ENCODE measurements around the gene LHX8. TPM values are rescaled to one million over a fixed set of nuclear protein-coding genes. Genes with fewer than 3 reads are reported as not detected.

The LHX8 gene
- total RNA-seq, 1 experiment from 2014 or later = not detected

DNA sequence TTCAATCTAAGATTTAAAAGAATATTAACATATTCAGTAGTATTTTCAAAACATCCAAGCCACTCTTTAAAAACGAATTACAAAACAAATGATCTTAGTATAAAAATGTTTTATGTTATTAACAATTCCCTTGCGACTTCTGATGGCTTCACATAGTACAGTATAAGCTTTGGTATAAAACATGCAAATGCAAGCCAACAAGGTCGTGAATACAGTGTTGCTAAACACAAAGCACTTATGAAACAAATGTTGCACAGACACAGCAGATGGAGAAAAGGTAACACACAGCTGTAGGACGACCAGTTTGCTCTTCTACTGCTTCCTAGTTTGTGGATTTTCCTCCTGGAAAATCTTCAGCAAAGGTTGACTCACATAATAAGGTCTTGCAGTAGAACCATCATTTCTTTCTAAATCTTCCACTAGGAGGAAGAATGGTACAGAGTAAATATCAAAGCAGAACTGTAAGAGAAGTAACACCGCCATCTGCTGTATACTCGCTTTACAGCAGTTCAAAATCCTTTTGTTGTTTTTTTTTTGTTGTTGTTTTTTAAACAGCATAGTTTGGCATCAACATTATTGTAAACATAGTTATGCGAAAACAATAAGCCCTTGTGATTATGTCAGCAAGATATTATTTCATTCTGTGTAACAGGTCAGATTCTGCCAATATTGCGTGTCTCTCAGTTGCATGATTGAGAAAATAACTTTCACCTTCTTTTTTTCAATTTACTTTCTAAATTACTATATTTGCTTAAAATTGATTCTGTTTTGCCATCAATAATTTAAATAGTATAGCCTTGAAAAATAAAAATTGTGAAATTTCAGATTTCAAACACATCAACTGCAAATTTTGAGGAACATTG lies 69.5 kb downstream of the LHX8 start:
- Histone ChIP-seq H3K27ac (ENCODE audit: low read length) (no peak overlapping the region), H3K27me3 (ENCODE audit: control insufficient read depth, insufficient read depth, low read length) (no peaks in the 10 kb centered on the region), H3K4me3 (ENCODE audit: low read depth in 2 of 2, low read length in 2 of 2) (no peak overlapping the region), H3K9me3 (ENCODE audit: control insufficient read depth, insufficient read depth, low read depth, low read length) (no peaks in the 10 kb centered on the region), H3K36me3 (ENCODE audit: control insufficient read depth, insufficient read depth, low read length) (no peaks in the 10 kb centered on the region), H3K4me1 (ENCODE audit: control insufficient read depth, insufficient read depth, low read length) (no peaks in the 10 kb centered on the region)
- BruUV-seq (replicated peaks) = no TSS peak
- intact Hi-C loops (cut with micrococcal nuclease; ENCODE audit: unreplicated experiment) (loop anchor here (1.0 kb wide), 1 partner anchor 431 kb away; no protein-coding TSS in a partner anchor), in situ Hi-C loops (cut with HindIII; ENCODE audit: low pct_unique_long_range_greater_than_20kb, low sequenced_read_pairs) (no loop called here)
- DNase-seq (ENCODE audit: low read depth, low spot score) (peak; percentile 62), ATAC-seq (peak; percentile 83; the same call in 1 of the 2 replicates)
- ChIA-PET POLR2A (no interaction called here), CTCF (interaction anchor here (0.7 to 4.7 kb wide), 2 partner anchors 8 to 432 kb away, joined by 3 to 14 read pairs; no protein-coding TSS in a partner anchor)
- TF ChIP-seq, protein P1, sequence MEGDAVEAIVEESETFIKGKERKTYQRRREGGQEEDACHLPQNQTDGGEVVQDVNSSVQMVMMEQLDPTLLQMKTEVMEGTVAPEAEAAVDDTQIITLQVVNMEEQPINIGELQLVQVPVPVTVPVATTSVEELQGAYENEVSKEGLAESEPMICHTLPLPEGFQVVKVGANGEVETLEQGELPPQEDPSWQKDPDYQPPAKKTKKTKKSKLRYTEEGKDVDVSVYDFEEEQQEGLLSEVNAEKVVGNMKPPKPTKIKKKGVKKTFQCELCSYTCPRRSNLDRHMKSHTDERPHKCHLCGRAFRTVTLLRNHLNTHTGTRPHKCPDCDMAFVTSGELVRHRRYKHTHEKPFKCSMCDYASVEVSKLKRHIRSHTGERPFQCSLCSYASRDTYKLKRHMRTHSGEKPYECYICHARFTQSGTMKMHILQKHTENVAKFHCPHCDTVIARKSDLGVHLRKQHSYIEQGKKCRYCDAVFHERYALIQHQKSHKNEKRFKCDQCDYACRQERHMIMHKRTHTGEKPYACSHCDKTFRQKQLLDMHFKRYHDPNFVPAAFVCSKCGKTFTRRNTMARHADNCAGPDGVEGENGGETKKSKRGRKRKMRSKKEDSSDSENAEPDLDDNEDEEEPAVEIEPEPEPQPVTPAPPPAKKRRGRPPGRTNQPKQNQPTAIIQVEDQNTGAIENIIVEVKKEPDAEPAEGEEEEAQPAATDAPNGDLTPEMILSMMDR (IDR thresholded peaks at IDR 0.05) = peak; percentile 77; the same call in 1 of the 2 replicates
- TF ChIP-seq, protein P2, sequence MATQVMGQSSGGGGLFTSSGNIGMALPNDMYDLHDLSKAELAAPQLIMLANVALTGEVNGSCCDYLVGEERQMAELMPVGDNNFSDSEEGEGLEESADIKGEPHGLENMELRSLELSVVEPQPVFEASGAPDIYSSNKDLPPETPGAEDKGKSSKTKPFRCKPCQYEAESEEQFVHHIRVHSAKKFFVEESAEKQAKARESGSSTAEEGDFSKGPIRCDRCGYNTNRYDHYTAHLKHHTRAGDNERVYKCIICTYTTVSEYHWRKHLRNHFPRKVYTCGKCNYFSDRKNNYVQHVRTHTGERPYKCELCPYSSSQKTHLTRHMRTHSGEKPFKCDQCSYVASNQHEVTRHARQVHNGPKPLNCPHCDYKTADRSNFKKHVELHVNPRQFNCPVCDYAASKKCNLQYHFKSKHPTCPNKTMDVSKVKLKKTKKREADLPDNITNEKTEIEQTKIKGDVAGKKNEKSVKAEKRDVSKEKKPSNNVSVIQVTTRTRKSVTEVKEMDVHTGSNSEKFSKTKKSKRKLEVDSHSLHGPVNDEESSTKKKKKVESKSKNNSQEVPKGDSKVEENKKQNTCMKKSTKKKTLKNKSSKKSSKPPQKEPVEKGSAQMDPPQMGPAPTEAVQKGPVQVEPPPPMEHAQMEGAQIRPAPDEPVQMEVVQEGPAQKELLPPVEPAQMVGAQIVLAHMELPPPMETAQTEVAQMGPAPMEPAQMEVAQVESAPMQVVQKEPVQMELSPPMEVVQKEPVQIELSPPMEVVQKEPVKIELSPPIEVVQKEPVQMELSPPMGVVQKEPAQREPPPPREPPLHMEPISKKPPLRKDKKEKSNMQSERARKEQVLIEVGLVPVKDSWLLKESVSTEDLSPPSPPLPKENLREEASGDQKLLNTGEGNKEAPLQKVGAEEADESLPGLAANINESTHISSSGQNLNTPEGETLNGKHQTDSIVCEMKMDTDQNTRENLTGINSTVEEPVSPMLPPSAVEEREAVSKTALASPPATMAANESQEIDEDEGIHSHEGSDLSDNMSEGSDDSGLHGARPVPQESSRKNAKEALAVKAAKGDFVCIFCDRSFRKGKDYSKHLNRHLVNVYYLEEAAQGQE (IDR thresholded peaks at IDR 0.05; ENCODE audit: insufficient read depth in 1 of 2, low read depth in 2 of 2, low read length in 1 of 2) = no peak

DNA sequence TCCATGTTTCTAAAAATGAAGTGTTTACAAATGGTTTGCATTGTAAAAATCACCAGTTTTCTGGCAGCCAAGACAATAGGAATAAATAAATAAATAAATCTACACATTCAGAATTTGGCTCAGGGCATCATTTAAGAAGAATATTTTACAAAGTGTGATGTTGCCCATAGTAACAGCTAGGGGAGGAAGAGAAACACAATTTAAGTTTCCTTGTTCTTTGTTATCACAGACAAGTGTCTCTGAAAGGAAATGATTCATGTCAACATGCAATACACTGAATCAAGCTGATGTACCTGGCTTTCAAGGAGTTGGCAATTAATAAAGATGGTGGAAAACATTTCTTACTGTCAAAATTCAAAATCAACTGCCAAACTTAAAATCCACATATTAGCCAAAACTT lies 74.7 kb downstream of the LHX8 start:
- ATAC-seq = no peak
- H3K27ac ChIP-seq (ENCODE audit: low read length) = no peak overlapping the region
- H3K9me3 ChIP-seq (ENCODE audit: control insufficient read depth, insufficient read depth, low read depth, low read length) = no peaks in the 10 kb centered on the region
- no TSS peak for BruUV-seq (replicated peaks)
- TF ChIP-seq TCF7L2 (IDR thresholded peaks at IDR 0.05; ENCODE audit: low read depth, low read length) (no peak), POLR2AphosphoS5 (IDR thresholded peaks at IDR 0.05; ENCODE audit: low read depth, low read length) (no peak)
- intact Hi-C loops (cut with micrococcal nuclease; ENCODE audit: unreplicated experiment) (no loop called here), in situ Hi-C loops (cut with HindIII; ENCODE audit: low pct_unique_long_range_greater_than_20kb, low sequenced_read_pairs) (no loop called here)
- no peak overlapping the region for H3K4me3 ChIP-seq (ENCODE audit: low read depth in 2 of 2, low read length in 2 of 2)
- no peaks in the 10 kb centered on the region for H3K4me1 ChIP-seq (ENCODE audit: control insufficient read depth, insufficient read depth, low read length)
- no peak for DNase-seq (ENCODE audit: low read depth, low spot score)
- no peaks in the 10 kb centered on the region for H3K27me3 ChIP-seq (ENCODE audit: control insufficient read depth, insufficient read depth, low read length)
- ChIA-PET CTCF (no interaction called here), POLR2A (no interaction called here)
- H3K36me3 ChIP-seq (ENCODE audit: control insufficient read depth, insufficient read depth, low read length) = no peaks in the 10 kb centered on the region
